ENCODE measurements around the gene ENAH. TPM values are rescaled to one million over a fixed set of nuclear protein-coding genes. Genes with fewer than 3 reads are reported as not detected.

The ENAH gene
- total RNA-seq, 1 experiment from 2014 or later = 100 TPM

GRCh38 chr1:225660544-225660946, 7.6 kb upstream of the ENAH start:
- Histone ChIP-seq H3K9ac (ENCODE audit: low read length) (no peak overlapping the region), H3K27ac (ENCODE audit: low read depth, low read length) (no peak overlapping the region), H3K27me3 (ENCODE audit: insufficient read depth, low read length) (no peaks in the 10 kb centered on the region), H3K4me2 (ENCODE audit: low read length) (no peak overlapping the region), H3K4me3 (replicated peaks in 1 of 2; ENCODE audit: low read depth in 1 of 2, low read length in 2 of 2) (no peak overlapping the region), H3K79me2 (ENCODE audit: insufficient read depth, low read length) (no peaks in the 10 kb centered on the region), H3K9me2 (ENCODE audit: insufficient read depth) (no peaks in the 10 kb centered on the region), H3K9me3 (ENCODE audit: control insufficient read depth in 1 of 2, insufficient read depth in 1 of 2, low read depth in 1 of 2, low read length in 2 of 2) (no peaks in the 10 kb centered on the region), H3K4me1 (ENCODE audit: control insufficient read depth in 1 of 2, insufficient read depth in 2 of 2, low read length in 2 of 2) (peaks cover 21 to 25% of the 10 kb centered on the region in 2 experiments), H3K36me3 (ENCODE audit: control insufficient read depth in 1 of 2, insufficient read depth in 2 of 2, low read length in 2 of 2) (no peaks in the 10 kb centered on the region), H2AFZ (ENCODE audit: low read depth, low read length, poor library complexity, severe bottlenecking) (peak overlapping the region; percentile 13), H4K20me1 (ENCODE audit: insufficient read depth) (no peaks in the 10 kb centered on the region)
- ChIA-PET CTCF (no interaction called here), RAD21 (ENCODE audit: low non-redundant PET in 1 of 2, low total read pairs in 2 of 2, uncharacterized antibody in 2 of 2, unreplicated experiment in 2 of 2) (no interaction called here), POLR2A (no interaction called here)
- no peak for ATAC-seq
- BruUV-seq (replicated peaks) = no TSS peak
- no peak for DNase-seq (ENCODE audit: low read depth, low spot score)
- TF ChIP-seq CEBPB (IDR thresholded peaks at IDR 0.05; ENCODE audit: low read depth) (no peak), ELF1 (IDR thresholded peaks at IDR 0.05; ENCODE audit: borderline replicate concordance, low read depth) (no peak), POLR2A (IDR thresholded peaks at IDR 0.05; ENCODE audit: borderline replicate concordance, extremely low read depth, insufficient read depth, insufficient read length) (no peak), EGR1 (IDR thresholded peaks at IDR 0.05; ENCODE audit: low read depth) (no peak), SP1 (IDR thresholded peaks at IDR 0.05; ENCODE audit: low read depth) (no peak), SIN3A (IDR thresholded peaks at IDR 0.05; ENCODE audit: low read depth) (no peak), JUND (IDR thresholded peaks at IDR 0.05) (no peak), RAD21 (IDR thresholded peaks at IDR 0.05; ENCODE audit: low read depth) (no peak), SRF (IDR thresholded peaks at IDR 0.05; ENCODE audit: low read depth) (no peak), YY1 (IDR thresholded peaks at IDR 0.05; ENCODE audit: extremely low read depth, insufficient replicate concordance, low read depth, low read length) (no peak), ZNF274 (IDR thresholded peaks at IDR 0.05; ENCODE audit: low read depth, low read length) (no peak), EZH2phosphoT487 (IDR thresholded peaks at IDR 0.05; ENCODE audit: borderline replicate concordance) (no peak), ZFX (IDR thresholded peaks at IDR 0.05) (no peak)
- TF ChIP-seq, protein P1, sequence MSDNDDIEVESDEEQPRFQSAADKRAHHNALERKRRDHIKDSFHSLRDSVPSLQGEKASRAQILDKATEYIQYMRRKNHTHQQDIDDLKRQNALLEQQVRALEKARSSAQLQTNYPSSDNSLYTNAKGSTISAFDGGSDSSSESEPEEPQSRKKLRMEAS (IDR thresholded peaks at IDR 0.05) = no peak
- TF ChIP-seq, protein P2, sequence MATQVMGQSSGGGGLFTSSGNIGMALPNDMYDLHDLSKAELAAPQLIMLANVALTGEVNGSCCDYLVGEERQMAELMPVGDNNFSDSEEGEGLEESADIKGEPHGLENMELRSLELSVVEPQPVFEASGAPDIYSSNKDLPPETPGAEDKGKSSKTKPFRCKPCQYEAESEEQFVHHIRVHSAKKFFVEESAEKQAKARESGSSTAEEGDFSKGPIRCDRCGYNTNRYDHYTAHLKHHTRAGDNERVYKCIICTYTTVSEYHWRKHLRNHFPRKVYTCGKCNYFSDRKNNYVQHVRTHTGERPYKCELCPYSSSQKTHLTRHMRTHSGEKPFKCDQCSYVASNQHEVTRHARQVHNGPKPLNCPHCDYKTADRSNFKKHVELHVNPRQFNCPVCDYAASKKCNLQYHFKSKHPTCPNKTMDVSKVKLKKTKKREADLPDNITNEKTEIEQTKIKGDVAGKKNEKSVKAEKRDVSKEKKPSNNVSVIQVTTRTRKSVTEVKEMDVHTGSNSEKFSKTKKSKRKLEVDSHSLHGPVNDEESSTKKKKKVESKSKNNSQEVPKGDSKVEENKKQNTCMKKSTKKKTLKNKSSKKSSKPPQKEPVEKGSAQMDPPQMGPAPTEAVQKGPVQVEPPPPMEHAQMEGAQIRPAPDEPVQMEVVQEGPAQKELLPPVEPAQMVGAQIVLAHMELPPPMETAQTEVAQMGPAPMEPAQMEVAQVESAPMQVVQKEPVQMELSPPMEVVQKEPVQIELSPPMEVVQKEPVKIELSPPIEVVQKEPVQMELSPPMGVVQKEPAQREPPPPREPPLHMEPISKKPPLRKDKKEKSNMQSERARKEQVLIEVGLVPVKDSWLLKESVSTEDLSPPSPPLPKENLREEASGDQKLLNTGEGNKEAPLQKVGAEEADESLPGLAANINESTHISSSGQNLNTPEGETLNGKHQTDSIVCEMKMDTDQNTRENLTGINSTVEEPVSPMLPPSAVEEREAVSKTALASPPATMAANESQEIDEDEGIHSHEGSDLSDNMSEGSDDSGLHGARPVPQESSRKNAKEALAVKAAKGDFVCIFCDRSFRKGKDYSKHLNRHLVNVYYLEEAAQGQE (IDR thresholded peaks at IDR 0.05; ENCODE audit: low read depth) = no peak
- TF ChIP-seq, protein P3, sequence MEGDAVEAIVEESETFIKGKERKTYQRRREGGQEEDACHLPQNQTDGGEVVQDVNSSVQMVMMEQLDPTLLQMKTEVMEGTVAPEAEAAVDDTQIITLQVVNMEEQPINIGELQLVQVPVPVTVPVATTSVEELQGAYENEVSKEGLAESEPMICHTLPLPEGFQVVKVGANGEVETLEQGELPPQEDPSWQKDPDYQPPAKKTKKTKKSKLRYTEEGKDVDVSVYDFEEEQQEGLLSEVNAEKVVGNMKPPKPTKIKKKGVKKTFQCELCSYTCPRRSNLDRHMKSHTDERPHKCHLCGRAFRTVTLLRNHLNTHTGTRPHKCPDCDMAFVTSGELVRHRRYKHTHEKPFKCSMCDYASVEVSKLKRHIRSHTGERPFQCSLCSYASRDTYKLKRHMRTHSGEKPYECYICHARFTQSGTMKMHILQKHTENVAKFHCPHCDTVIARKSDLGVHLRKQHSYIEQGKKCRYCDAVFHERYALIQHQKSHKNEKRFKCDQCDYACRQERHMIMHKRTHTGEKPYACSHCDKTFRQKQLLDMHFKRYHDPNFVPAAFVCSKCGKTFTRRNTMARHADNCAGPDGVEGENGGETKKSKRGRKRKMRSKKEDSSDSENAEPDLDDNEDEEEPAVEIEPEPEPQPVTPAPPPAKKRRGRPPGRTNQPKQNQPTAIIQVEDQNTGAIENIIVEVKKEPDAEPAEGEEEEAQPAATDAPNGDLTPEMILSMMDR (IDR thresholded peaks at IDR 0.05 in 2 of 3, conservative IDR thresholded peaks at IDR 0.05 in 1 of 3; ENCODE audit: borderline replicate concordance in 1 of 3, insufficient read depth in 1 of 3, low read depth in 2 of 3, low read length in 2 of 3) = no peak
- TF ChIP-seq, protein P4, sequence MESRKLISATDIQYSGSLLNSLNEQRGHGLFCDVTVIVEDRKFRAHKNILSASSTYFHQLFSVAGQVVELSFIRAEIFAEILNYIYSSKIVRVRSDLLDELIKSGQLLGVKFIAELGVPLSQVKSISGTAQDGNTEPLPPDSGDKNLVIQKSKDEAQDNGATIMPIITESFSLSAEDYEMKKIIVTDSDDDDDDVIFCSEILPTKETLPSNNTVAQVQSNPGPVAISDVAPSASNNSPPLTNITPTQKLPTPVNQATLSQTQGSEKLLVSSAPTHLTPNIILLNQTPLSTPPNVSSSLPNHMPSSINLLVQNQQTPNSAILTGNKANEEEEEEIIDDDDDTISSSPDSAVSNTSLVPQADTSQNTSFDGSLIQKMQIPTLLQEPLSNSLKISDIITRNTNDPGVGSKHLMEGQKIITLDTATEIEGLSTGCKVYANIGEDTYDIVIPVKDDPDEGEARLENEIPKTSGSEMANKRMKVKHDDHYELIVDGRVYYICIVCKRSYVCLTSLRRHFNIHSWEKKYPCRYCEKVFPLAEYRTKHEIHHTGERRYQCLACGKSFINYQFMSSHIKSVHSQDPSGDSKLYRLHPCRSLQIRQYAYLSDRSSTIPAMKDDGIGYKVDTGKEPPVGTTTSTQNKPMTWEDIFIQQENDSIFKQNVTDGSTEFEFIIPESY (IDR thresholded peaks at IDR 0.05; ENCODE audit: extremely low read depth, insufficient replicate concordance, low read length) = no peak
- intact Hi-C loops (cut with micrococcal nuclease) = no loop called here
